HG02642 (cell line): ENCODE results near the gene SLC1A4.

ENCODE experiments used
- ATAC-seq: cut with Tn5 transposase; IDR thresholded peaks from one replicate; pipeline ENCODE4 v1.9.1; 2021; ENCODE audit warnings: mild to moderate bottlenecking; ENCODE audit not compliant: unreplicated experiment, poor library complexity

SLC1A4 gene

GRCh38 chr2:65069439-65069824 lies 80.2 kb downstream of the SLC1A4 start:
- no peak for ATAC-seq

GRCh38 chr2:65070172-65070830 lies 81.1 kb downstream of the SLC1A4 start:
- ATAC-seq: no peak

GRCh38 chr2:65070856-65071255 lies 81.7 kb downstream of the SLC1A4 start:
- no peak for ATAC-seq

- no peak for ATAC-seq
These were observed 82.4 kb downstream of the SLC1A4 start for GRCh38 chr2:65071499-65072180.

- peak; percentile 48 for ATAC-seq
These were observed 83.2 kb downstream of the SLC1A4 start for GRCh38 chr2:65072181-65072970.
